ENCODE measurements around the gene NUDT16L1.

Gene NUDT16L1

DNA sequence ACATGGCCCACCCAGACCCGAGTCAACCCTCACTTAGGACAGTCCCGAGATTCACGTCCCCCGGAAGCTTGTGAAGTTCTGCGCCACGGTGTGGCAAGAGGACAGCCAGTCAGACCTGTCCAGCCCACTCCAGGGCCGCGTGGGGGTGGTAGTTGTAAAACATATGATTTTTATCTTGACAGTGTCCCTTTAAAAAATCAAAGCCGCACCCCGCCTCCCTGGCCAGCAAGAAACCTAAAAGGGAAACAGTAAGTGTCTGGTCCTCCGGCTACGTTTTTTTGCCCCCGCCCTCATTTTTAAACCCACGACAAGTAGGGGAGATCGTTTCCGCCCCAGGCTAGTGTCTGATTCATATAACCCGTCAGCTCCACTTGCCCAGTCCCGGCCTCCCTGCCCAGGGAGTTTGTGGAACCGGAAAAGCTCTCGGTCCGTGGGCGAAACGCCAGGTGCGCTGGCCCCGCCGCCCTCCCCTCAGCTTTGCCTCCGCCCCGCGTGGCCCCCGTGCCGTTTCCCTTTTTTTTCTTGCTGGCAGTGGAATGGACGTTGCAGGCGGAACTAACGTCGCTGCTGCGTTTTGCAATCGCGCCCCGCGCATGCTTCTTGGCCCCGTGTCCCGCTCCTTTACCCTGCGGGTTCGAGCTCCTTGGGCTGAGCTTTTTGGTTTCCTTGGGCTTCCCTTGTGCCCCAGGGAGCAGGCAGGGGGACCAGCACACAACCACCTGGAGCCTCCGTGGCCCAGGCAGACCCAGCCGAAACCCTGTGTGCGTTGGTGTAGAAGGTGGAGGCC is 13.3 kb upstream of the NUDT16L1 start:
- H3K9ac ChIP-seq (ENCODE audit: low read depth, low read length): peak overlapping the region; percentile 73

DNA sequence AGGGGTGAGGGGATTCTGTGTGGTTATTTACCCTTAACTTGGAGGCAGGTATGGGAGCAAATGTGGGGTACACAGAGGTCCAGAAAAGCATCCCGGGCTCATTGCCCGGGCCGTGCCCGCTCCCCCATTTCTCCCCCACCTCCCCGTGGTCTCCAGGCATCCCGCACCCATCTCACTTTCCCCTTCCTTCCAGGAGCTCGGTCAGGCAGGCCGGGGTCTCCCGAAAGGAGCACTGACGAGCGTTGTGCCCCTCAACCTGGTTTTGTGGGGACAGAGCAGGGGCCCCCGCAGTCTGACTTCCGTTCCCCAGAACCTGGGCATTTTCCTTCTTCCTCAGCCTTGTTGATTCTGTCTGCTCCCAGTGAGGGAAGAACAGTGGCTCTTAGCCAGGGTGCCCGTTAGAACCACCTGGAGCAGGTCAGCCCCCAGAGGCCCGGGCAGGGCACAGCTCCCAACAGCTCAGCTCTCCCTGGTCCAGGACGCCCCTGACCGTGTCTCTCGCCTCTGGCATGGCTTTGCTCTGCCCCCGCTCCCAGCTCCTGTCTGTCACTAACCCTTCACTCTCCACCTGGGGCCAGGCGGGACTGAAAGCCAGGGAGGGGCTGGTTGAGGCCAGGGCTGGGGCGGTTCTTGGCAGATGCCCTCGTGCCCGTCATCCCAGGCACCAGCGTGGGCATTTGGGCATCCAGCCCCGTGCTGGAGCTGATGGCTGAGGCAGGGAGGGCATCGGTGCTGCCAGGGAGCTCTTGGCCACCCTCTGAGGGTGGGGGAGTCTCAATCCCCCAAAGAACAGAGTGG is 12.5 kb upstream of the NUDT16L1 start:
- H3K9me3 ChIP-seq (replicated peaks; ENCODE audit: low read length): no peaks in the 10 kb centered on the region
- no peaks in the 10 kb centered on the region for H3K4me1 ChIP-seq (ENCODE audit: control insufficient read depth, insufficient read depth, low read length)
- peak overlapping the region; percentile 54 for H3K4me3 ChIP-seq (ENCODE audit: low read length)
- H3K4me2 ChIP-seq (ENCODE audit: low read length): peak overlapping the region; percentile 72
- H3K36me3 ChIP-seq (ENCODE audit: insufficient read depth, low read length): peaks cover 36% of the 10 kb centered on the region
- H3K27me3 ChIP-seq (ENCODE audit: control insufficient read depth, insufficient read depth, low read length): no peaks in the 10 kb centered on the region
- H3K9ac ChIP-seq (ENCODE audit: low read depth, low read length): peak overlapping the region; percentile 73

More for the DNA sequence above, 13.3 kb upstream of the NUDT16L1 start:
- H3K36me3 ChIP-seq (ENCODE audit: insufficient read depth, low read length): peaks cover 37% of the 10 kb centered on the region
- peak overlapping the region; percentile 72 for H3K4me2 ChIP-seq (ENCODE audit: low read length)
- no peaks in the 10 kb centered on the region for H3K4me1 ChIP-seq (ENCODE audit: control insufficient read depth, insufficient read depth, low read length)
- peak overlapping the region; percentile 54 for H3K4me3 ChIP-seq (ENCODE audit: low read length)
- no peaks in the 10 kb centered on the region for H3K27me3 ChIP-seq (ENCODE audit: control insufficient read depth, insufficient read depth, low read length)
- H3K9me3 ChIP-seq (replicated peaks; ENCODE audit: low read length): no peaks in the 10 kb centered on the region

DNA sequence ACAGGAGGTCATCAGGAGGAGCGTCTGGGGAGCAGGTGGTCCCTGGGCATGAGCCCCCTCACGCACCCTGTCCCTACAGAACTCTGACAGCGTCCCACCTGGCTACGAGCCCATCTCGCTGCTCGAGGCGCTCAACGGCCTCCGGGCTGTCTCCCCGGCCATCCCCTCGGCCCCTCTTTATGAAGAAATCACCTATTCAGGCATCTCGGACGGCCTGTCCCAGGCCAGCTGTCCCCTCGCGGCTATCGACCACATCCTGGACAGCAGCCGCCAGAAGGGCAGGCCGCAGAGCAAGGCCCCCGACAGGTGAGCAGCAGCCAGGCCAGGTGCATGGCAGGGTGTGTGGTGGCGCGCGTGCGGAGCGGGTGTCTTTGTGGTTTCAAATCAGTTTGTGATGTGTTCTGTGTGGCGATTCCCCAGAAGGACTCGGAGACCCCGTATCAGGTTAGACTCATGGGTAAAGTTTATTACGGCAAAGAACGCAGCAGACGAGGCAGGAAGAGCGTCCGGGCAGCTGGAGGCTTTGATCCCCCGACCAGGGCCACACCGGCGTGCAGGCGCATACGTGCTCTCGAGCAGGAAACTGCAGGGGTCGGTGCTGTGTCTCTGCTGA is 11.8 kb upstream of the NUDT16L1 start:
- Histone ChIP-seq H3K4me1 (ENCODE audit: control insufficient read depth, insufficient read depth, low read length) (no peaks in the 10 kb centered on the region), H3K4me3 (ENCODE audit: low read length) (no peak overlapping the region), H3K27me3 (ENCODE audit: control insufficient read depth, insufficient read depth, low read length) (no peaks in the 10 kb centered on the region), H3K9me3 (replicated peaks; ENCODE audit: low read length) (no peaks in the 10 kb centered on the region), H3K36me3 (ENCODE audit: insufficient read depth, low read length) (peaks cover 37% of the 10 kb centered on the region), H3K4me2 (ENCODE audit: low read length) (no peak overlapping the region), H3K9ac (ENCODE audit: low read depth, low read length) (no peak overlapping the region)

- Histone ChIP-seq H3K9ac (ENCODE audit: low read depth, low read length) (no peak overlapping the region), H3K27me3 (ENCODE audit: control insufficient read depth, insufficient read depth, low read length) (no peaks in the 10 kb centered on the region), H3K9me3 (replicated peaks; ENCODE audit: low read length) (no peaks in the 10 kb centered on the region), H3K4me1 (ENCODE audit: control insufficient read depth, insufficient read depth, low read length) (no peaks in the 10 kb centered on the region), H3K4me3 (ENCODE audit: low read length) (no peak overlapping the region), H3K4me2 (ENCODE audit: low read length) (no peak overlapping the region), H3K36me3 (ENCODE audit: insufficient read depth, low read length) (peaks cover 36% of the 10 kb centered on the region)
Observed at GRCh38 chr16:4682084-4682591, 11.2 kb upstream of the NUDT16L1 start.

DNA sequence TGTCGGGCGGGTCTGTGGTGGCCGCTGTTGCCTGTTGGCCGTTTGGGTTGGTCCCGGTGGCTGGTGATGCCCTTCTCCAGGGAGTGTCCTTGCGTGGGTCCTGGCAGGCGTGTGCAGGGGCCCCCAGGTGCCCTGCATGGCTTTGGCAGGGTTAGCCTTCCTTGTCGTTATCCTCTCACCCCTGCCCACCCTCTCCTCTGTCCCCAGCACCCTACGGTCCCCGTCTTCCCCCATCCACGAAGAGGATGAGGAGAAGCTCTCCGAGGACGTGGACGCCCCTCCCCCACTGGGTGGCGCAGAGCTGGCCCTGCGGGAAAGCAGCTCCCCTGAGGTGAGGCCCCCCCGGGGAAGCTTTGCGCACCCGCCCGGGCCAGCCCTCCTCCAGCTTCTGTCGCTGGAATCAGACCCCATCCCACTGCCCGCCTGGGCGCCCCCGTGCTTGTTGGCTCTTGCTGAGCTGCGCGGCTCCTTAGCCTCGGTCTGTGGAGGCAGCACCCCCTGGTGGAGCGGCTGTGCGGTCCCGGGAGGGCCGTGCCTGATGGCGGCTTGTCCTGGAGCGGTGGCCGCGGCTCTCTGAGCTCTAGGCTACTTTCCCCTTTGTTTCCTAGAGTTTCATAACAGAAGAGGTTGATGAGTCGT is 10.6 kb upstream of the NUDT16L1 start:
- no peak overlapping the region for H3K9ac ChIP-seq (ENCODE audit: low read depth, low read length)
- H3K36me3 ChIP-seq (ENCODE audit: insufficient read depth, low read length): peaks cover 36% of the 10 kb centered on the region

DNA sequence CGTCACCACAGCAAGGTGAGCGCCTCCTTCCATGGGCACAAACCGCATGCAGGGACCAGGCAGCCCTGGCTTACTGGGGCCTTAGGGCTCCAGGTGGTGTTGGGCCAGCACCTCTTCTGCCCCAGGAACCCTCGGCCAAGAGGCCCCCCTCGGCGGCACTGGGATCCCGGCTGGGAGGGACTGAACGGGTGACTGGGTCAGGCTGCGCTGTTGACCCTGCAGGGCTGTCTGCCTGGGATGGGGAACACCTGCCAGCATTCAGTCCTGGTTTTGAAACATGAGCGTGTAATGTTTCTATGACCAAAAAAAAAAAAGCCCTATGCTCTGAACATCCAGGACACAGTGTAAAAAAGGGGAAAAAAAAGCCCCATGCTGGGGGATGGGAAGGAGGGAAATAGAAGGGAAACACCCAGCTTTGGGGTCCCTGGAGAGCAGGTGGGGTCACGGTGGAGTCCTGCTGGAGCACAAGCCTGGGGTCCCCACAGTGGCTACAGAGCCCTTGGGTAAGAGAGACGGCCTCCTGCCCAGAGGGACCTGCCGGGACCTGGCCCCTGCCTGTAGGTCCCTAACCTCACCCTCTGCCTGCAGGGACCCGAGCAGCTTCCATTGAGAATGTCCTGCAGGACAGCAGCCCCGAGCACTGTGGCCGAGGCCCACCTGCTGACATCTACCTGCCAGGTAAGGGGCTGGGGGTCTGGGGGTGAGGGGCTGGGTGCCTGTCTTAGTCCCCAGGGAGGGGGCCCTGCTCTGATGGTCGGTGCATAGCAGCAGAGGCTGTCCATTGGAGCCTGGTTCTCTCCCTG is 9.9 kb upstream of the NUDT16L1 start:
- H3K4me3 ChIP-seq (ENCODE audit: low read length): no peak overlapping the region
- H3K4me2 ChIP-seq (ENCODE audit: low read length): no peak overlapping the region
- H3K4me1 ChIP-seq (ENCODE audit: control insufficient read depth, insufficient read depth, low read length): no peaks in the 10 kb centered on the region
- H3K27me3 ChIP-seq (ENCODE audit: control insufficient read depth, insufficient read depth, low read length): no peaks in the 10 kb centered on the region
- H3K9me3 ChIP-seq (replicated peaks; ENCODE audit: low read length): no peaks in the 10 kb centered on the region
- H3K36me3 ChIP-seq (ENCODE audit: insufficient read depth, low read length): peaks cover 38% of the 10 kb centered on the region
- no peak overlapping the region for H3K9ac ChIP-seq (ENCODE audit: low read depth, low read length)

More for the DNA sequence above, 10.6 kb upstream of the NUDT16L1 start:
- Histone ChIP-seq H3K4me2 (ENCODE audit: low read length) (no peak overlapping the region), H3K4me3 (ENCODE audit: low read length) (no peak overlapping the region), H3K9me3 (replicated peaks; ENCODE audit: low read length) (no peaks in the 10 kb centered on the region), H3K27me3 (ENCODE audit: control insufficient read depth, insufficient read depth, low read length) (no peaks in the 10 kb centered on the region), H3K4me1 (ENCODE audit: control insufficient read depth, insufficient read depth, low read length) (no peaks in the 10 kb centered on the region)

GRCh38 chr16:4684058-4684715 is 9.2 kb upstream of the NUDT16L1 start:
- Histone ChIP-seq H3K9ac (ENCODE audit: low read depth, low read length) (no peak overlapping the region), H3K4me2 (ENCODE audit: low read length) (no peak overlapping the region), H3K4me3 (ENCODE audit: low read length) (no peak overlapping the region), H3K9me3 (replicated peaks; ENCODE audit: low read length) (no peaks in the 10 kb centered on the region), H3K4me1 (ENCODE audit: control insufficient read depth, insufficient read depth, low read length) (no peaks in the 10 kb centered on the region), H3K36me3 (ENCODE audit: insufficient read depth, low read length) (peaks cover 42% of the 10 kb centered on the region), H3K27me3 (ENCODE audit: control insufficient read depth, insufficient read depth, low read length) (no peaks in the 10 kb centered on the region)

DNA sequence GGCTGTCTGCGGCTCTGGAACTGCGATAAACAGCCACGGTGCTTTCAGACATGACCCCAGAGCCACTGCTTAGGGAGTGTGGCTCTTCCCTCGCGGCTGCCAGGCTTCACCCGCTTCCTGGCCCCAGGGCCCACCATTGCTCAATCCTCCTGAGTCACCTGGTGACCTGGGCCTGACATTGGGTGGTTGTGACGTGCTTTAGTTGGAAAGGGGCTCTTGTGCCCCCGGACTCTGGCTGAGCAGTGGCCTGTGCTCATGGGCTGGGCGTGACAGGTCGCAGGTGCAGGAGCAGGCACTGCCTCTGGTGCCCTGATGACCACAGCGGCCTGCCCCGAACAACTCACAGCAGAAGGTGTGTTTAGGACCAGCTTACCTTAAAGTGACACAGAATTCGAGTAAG is 8.6 kb upstream of the NUDT16L1 start:
- Histone ChIP-seq H3K9me3 (replicated peaks; ENCODE audit: low read length) (no peaks in the 10 kb centered on the region), H3K4me3 (ENCODE audit: low read length) (no peak overlapping the region), H3K27me3 (ENCODE audit: control insufficient read depth, insufficient read depth, low read length) (no peaks in the 10 kb centered on the region), H3K36me3 (ENCODE audit: insufficient read depth, low read length) (peaks cover 43% of the 10 kb centered on the region), H3K4me1 (ENCODE audit: control insufficient read depth, insufficient read depth, low read length) (no peaks in the 10 kb centered on the region), H3K4me2 (ENCODE audit: low read length) (no peak overlapping the region), H3K9ac (ENCODE audit: low read depth, low read length) (no peak overlapping the region)

- Histone ChIP-seq H3K4me1 (ENCODE audit: control insufficient read depth, insufficient read depth, low read length) (no peaks in the 10 kb centered on the region), H3K9ac (ENCODE audit: low read depth, low read length) (no peak overlapping the region), H3K4me2 (ENCODE audit: low read length) (no peak overlapping the region), H3K36me3 (ENCODE audit: insufficient read depth, low read length) (peaks cover 43% of the 10 kb centered on the region), H3K27me3 (ENCODE audit: control insufficient read depth, insufficient read depth, low read length) (no peaks in the 10 kb centered on the region), H3K9me3 (replicated peaks; ENCODE audit: low read length) (no peaks in the 10 kb centered on the region), H3K4me3 (ENCODE audit: low read length) (no peak overlapping the region)
Observed at GRCh38 chr16:4685292-4685691, 8.1 kb upstream of the NUDT16L1 start.

GRCh38 chr16:4685776-4686496 is 7.4 kb upstream of the NUDT16L1 start:
- Histone ChIP-seq H3K9ac (ENCODE audit: low read depth, low read length) (no peak overlapping the region), H3K4me2 (ENCODE audit: low read length) (no peak overlapping the region), H3K36me3 (ENCODE audit: insufficient read depth, low read length) (peaks cover 43% of the 10 kb centered on the region), H3K4me1 (ENCODE audit: control insufficient read depth, insufficient read depth, low read length) (no peaks in the 10 kb centered on the region), H3K9me3 (replicated peaks; ENCODE audit: low read length) (no peaks in the 10 kb centered on the region), H3K27me3 (ENCODE audit: control insufficient read depth, insufficient read depth, low read length) (no peaks in the 10 kb centered on the region), H3K4me3 (ENCODE audit: low read length) (no peak overlapping the region)
